Endothelial cell (in vitro differentiated cells): ENCODE data around the gene FOXR1. TPM values are rescaled to one million over a fixed set of nuclear protein-coding genes. Genes with fewer than 3 reads are reported as not detected.
A peak's percentile ranks its signal among the peaks of the same experiment; 100 is the strongest.

ENCODE experiments used
- DNase-seq: peaks from one replicate; pipeline ENCODE4 v3.0.0; 2021; ENCODE audit warnings: low spot score
- H3K27ac Mint-ChIP-seq: one replicate; pipeline ENCODE4 v1.8.0; 2021; ENCODE audit warnings: mixed read lengths, inconsistent platforms; ENCODE audit not compliant: unreplicated experiment
- H3K27me3 Mint-ChIP-seq: one replicate; pipeline ENCODE4 v1.8.0; 2021; ENCODE audit warnings: mild to moderate bottlenecking, moderate library complexity, mixed read lengths, inconsistent platforms; ENCODE audit not compliant: unreplicated experiment
- H3K36me3 Mint-ChIP-seq: one replicate; pipeline ENCODE4 v1.8.0; 2021; ENCODE audit warnings: mild to moderate bottlenecking, low read depth, mixed read lengths, inconsistent platforms; ENCODE audit not compliant: unreplicated experiment
- H3K4me1 Mint-ChIP-seq: one replicate; pipeline ENCODE4 v1.8.0; 2021; ENCODE audit warnings: mild to moderate bottlenecking, mixed read lengths, inconsistent platforms; ENCODE audit not compliant: unreplicated experiment
- H3K4me3 Mint-ChIP-seq: one replicate; pipeline ENCODE4 v1.8.0; 2021; ENCODE audit warnings: mild to moderate bottlenecking, mixed read lengths, inconsistent platforms; ENCODE audit not compliant: unreplicated experiment
- H3K9me3 Mint-ChIP-seq: one replicate; pipeline ENCODE4 v1.8.0; 2021; ENCODE audit warnings: mixed read lengths, inconsistent platforms; ENCODE audit not compliant: unreplicated experiment
- CTCF ChIP-seq: fragments of 200-600 bp; sonication (generic); IDR thresholded peaks from one replicate; pipeline ENCODE4 v1.5.0; 2021; ENCODE audit warnings: antibody characterized with exemption; ENCODE audit not compliant: unreplicated experiment
- total RNA-seq: library from RNA; stranded (reverse); fragmentation: NEBNext Ultra II Directional; extraction: Animal tissue kit (Norgen Biotek cat#: 25700); gene quantifications from one replicate; pipeline ENCODE4 v1.2.1, GENCODE V29; 2021; ENCODE audit not compliant: unreplicated experiment

The FOXR1 gene
- total RNA-seq, 1 donor from 2014 or later, result not detected

GRCh38 chr11:119018074-119018938 lies 46.7 kb downstream of the FOXR1 start, which contains the start of the genes RPS25 and TRAPPC4:
Gene RPS25 (minus strand): TSS chr11:119018343. CDS start chr11:119018284, 59 bp downstream.
Gene TRAPPC4 (plus strand): TSS chr11:119018766. CDS start chr11:119018796, 30 bp downstream.
- Mint-ChIP-seq H3K4me3 (peak within 1 kb of the TSS; percentile 100), H3K36me3 (peaks cover 25% of the 10 kb centered on the region), H3K4me1 (peaks cover 14% of the 10 kb centered on the region), H3K9me3 (no peaks in the 10 kb centered on the region), H3K27ac (peak within 1 kb of the TSS; percentile 86), H3K27me3 (peaks cover 4% of the 10 kb centered on the region)
- DNase-seq, result peak; percentile 88
- no peak for TF ChIP-seq CTCF

DNA sequence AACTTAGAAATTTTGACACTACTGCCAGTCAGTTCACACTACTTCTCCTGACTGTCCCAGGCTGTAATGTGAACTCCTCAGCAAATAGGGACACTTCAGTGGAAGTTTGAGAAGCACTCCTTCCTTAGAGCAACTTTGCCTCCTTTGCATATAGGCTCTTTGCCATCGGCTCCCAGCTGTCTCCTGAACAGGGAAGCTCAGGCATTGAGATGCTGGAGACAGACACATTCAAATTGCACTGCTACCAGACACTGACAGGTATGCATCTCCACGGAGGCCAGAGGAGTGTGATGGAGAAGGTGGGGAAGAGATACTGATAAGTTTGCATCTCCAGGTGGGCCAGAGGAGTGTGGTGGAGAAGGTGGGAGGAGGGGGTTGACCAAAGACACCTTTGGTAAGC lies 48.4 kb downstream of the FOXR1 start:
- peak overlapping the region; percentile 100 for H3K4me3 Mint-ChIP-seq
- DNase-seq, result no peak
- no peak for TF ChIP-seq CTCF
- no peak overlapping the region for H3K27ac Mint-ChIP-seq
- no peaks in the 10 kb centered on the region for H3K9me3 Mint-ChIP-seq
- H3K27me3 Mint-ChIP-seq, result peaks cover 4% of the 10 kb centered on the region
- H3K36me3 Mint-ChIP-seq, result peaks cover 32% of the 10 kb centered on the region
- H3K4me1 Mint-ChIP-seq, result peaks cover 31% of the 10 kb centered on the region

- no peak overlapping the region for H3K4me3 Mint-ChIP-seq
- no peak for TF ChIP-seq CTCF
- peaks cover 34% of the 10 kb centered on the region for H3K36me3 Mint-ChIP-seq
- peaks cover 4% of the 10 kb centered on the region for H3K27me3 Mint-ChIP-seq
- no peaks in the 10 kb centered on the region for H3K9me3 Mint-ChIP-seq
- DNase-seq, result no peak
- H3K4me1 Mint-ChIP-seq, result peaks cover 37% of the 10 kb centered on the region
- H3K27ac Mint-ChIP-seq, result no peak overlapping the region
Measured at GRCh38 chr11:119021631-119022030, 50.1 kb downstream of the FOXR1 start.

DNA sequence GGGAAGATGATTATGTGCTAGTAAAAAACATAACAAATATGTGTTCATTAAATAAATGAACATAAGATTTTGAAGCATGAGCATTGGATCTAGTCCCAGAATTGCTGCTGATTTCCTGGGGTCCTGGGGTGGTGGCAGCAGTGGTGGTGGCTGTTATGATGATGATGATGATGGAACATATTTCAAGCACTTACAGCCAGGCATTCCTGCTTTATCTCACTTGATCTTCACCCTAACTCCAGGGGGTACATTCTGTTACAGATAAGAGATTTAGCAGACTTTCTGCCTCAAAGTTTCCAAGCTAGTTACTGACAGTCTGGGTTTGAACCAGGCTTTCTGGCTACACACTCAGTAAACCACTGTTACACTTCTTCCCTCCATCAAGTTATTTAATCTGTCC lies 52.2 kb downstream of the FOXR1 start:
- H3K4me3 Mint-ChIP-seq, result peak overlapping the region; percentile 6
- H3K9me3 Mint-ChIP-seq, result no peaks in the 10 kb centered on the region
- H3K36me3 Mint-ChIP-seq, result peaks cover 29% of the 10 kb centered on the region
- no peak for TF ChIP-seq CTCF
- H3K27ac Mint-ChIP-seq, result no peak overlapping the region
- DNase-seq, result no peak
- peaks cover 1% of the 10 kb centered on the region for H3K27me3 Mint-ChIP-seq
- H3K4me1 Mint-ChIP-seq, result peaks cover 28% of the 10 kb centered on the region
